GM12872 (cell line): ENCODE measurements around the gene VENTX.

Experiments
- TF ChIP-seq, protein P1 (sequence below): IDR thresholded peaks from 3 replicates; pipeline ENCODE4 v1.5.1; 2011; ENCODE audit warnings: low read depth, mild to moderate bottlenecking, low read length, moderate library complexity; ENCODE audit not compliant: insufficient read depth

VENTX gene

DNA sequence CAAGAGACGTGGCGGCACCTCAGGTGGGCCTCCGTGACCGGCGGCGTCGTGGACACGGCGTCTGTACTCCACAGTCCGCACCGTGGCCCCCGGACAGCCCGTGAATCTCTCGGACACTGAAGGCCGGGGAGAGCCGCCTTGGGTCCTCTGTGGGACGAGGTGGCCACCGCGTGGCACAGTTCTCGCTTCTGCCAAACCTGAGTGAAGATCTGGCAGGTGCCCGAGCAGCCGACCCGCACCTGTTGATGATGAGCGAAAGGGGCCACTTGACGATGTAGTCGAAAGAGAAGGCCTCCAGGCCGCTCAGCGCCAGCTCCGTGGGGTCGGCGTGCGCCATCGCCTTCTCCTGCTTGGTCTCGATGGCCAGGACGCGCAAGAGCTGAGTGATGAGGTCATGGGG lies 47.6 kb downstream of the VENTX start:
- TF ChIP-seq, protein P1, sequence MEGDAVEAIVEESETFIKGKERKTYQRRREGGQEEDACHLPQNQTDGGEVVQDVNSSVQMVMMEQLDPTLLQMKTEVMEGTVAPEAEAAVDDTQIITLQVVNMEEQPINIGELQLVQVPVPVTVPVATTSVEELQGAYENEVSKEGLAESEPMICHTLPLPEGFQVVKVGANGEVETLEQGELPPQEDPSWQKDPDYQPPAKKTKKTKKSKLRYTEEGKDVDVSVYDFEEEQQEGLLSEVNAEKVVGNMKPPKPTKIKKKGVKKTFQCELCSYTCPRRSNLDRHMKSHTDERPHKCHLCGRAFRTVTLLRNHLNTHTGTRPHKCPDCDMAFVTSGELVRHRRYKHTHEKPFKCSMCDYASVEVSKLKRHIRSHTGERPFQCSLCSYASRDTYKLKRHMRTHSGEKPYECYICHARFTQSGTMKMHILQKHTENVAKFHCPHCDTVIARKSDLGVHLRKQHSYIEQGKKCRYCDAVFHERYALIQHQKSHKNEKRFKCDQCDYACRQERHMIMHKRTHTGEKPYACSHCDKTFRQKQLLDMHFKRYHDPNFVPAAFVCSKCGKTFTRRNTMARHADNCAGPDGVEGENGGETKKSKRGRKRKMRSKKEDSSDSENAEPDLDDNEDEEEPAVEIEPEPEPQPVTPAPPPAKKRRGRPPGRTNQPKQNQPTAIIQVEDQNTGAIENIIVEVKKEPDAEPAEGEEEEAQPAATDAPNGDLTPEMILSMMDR: no peak

- TF ChIP-seq, protein P1: no peak
Measured at GRCh38 chr10:133286366-133286765, 48.7 kb downstream of the VENTX start.

- TF ChIP-seq, protein P1: no peak
Measured at GRCh38 chr10:133287832-133288500, 50.3 kb downstream of the VENTX start.

DNA sequence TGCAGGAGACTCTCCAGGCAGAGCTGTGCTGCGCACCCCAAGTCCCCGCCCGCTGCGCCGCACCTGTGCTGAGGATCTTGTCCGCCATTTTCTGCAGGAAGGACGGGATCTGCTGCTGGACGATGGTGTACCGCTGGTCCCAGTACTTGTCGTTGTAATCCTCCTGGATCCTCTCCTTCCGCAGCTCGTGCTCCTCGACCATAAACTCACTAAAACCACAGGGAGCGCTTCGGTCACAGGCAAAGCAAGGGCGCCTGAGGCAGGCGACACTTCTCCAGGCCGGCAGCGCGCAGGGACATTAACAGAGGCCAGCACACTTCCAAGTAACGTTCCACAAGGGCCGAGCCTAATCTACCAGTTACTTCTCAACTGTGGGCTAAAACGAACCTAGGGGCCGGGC lies 52.1 kb downstream of the VENTX start:
- TF ChIP-seq, protein P1: no peak
